GM19397 (cell line): ENCODE data around the gene KRT5.
"Not testable (repeated sequence)": the region's sequence is repeated elsewhere in the genome, so short reads cannot be mapped to it uniquely, and the experiment has no call there.

Experiments
- ATAC-seq: cut with Tn5 transposase; IDR thresholded peaks from one replicate; pipeline ENCODE4 v1.9.1; 2021; ENCODE audit warnings: mild to moderate bottlenecking, moderate library complexity; ENCODE audit not compliant: unreplicated experiment

The KRT5 gene

GRCh38 chr12:52497975-52498374 is 22.2 kb downstream of the KRT5 start:
- ATAC-seq, result no peak

- no peak for ATAC-seq
Observed at GRCh38 chr12:52496590-52497071, 23.6 kb downstream of the KRT5 start.

- ATAC-seq, result no peak
Observed at GRCh38 chr12:52496054-52496453, 24.1 kb downstream of the KRT5 start.

GRCh38 chr12:52495389-52495788 is 24.8 kb downstream of the KRT5 start:
- no peak for ATAC-seq

GRCh38 chr12:52494518-52494917 is 25.7 kb downstream of the KRT5 start:
- no peak for ATAC-seq

GRCh38 chr12:52494100-52494499 is 26.1 kb downstream of the KRT5 start:
- no peak for ATAC-seq

- ATAC-seq, result no peak
Observed at GRCh38 chr12:52493172-52493571, 27.0 kb downstream of the KRT5 start, which contains the start of gene KRT6A. Gene KRT6A, minus strand, starts transcription at chr12:52493257. Its CDS starts 69 bp downstream, at chr12:52493188.

GRCh38 chr12:52492405-52492804 is 27.8 kb downstream of the KRT5 start:
- not testable (repeated sequence) for ATAC-seq

- not testable (repeated sequence) for ATAC-seq
Observed at GRCh38 chr12:52491495-52491894, 28.7 kb downstream of the KRT5 start.

- no peak for ATAC-seq
Observed at GRCh38 chr12:52488736-52489135, 31.5 kb downstream of the KRT5 start.

- ATAC-seq, result not testable (repeated sequence)
Observed at GRCh38 chr12:52487744-52488443, 32.3 kb downstream of the KRT5 start.

- ATAC-seq, result no peak
Observed at GRCh38 chr12:52487211-52487610, 33.0 kb downstream of the KRT5 start.

GRCh38 chr12:52486166-52487105 is 33.8 kb downstream of the KRT5 start:
- no peak for ATAC-seq

GRCh38 chr12:52480073-52480472 is 40.1 kb downstream of the KRT5 start:
- ATAC-seq, result no peak

GRCh38 chr12:52477651-52478050 is 42.5 kb downstream of the KRT5 start:
- no peak for ATAC-seq

- ATAC-seq, result no peak
Observed at GRCh38 chr12:52474212-52474611, 46.0 kb downstream of the KRT5 start.

GRCh38 chr12:52473768-52474167 is 46.4 kb downstream of the KRT5 start, which contains the start of gene KRT6C:
Gene KRT6C, minus strand, starts transcription at chr12:52473805. Its CDS starts 68 bp downstream, at chr12:52473737.
- ATAC-seq, result no peak

- ATAC-seq, result no peak
Observed at GRCh38 chr12:52469853-52470252, 50.3 kb downstream of the KRT5 start.

GRCh38 chr12:52464897-52465296 is 55.3 kb downstream of the KRT5 start:
- no peak for ATAC-seq
